KOPT-K1 (cell line): ENCODE data around the gene LHX5.

ENCODE experiments used
- H3K27ac ChIP-seq: fragments of 200-600 bp; sonication (generic); 2 replicates; pipeline ENCODE4 v1.5.1; 2016; ENCODE audit warnings: antibody characterized with exemption, mild to moderate bottlenecking, low read depth, low read length; ENCODE audit not compliant: poor library complexity, severe bottlenecking
- H3K36me3 ChIP-seq: fragments of 200-600 bp; sonication (generic); 2 replicates; pipeline ENCODE4 v1.5.1; 2017; ENCODE audit warnings: antibody characterized with exemption, mild to moderate bottlenecking, low read length, moderate library complexity; ENCODE audit not compliant: insufficient read depth
- H3K9me3 ChIP-seq: fragments of 200-600 bp; sonication (generic); 2 replicates; pipeline ENCODE4 v1.5.1; 2017; ENCODE audit warnings: antibody characterized with exemption, low read length, mild to moderate bottlenecking; ENCODE audit not compliant: insufficient read depth, poor library complexity, severe bottlenecking

The LHX5 gene

DNA sequence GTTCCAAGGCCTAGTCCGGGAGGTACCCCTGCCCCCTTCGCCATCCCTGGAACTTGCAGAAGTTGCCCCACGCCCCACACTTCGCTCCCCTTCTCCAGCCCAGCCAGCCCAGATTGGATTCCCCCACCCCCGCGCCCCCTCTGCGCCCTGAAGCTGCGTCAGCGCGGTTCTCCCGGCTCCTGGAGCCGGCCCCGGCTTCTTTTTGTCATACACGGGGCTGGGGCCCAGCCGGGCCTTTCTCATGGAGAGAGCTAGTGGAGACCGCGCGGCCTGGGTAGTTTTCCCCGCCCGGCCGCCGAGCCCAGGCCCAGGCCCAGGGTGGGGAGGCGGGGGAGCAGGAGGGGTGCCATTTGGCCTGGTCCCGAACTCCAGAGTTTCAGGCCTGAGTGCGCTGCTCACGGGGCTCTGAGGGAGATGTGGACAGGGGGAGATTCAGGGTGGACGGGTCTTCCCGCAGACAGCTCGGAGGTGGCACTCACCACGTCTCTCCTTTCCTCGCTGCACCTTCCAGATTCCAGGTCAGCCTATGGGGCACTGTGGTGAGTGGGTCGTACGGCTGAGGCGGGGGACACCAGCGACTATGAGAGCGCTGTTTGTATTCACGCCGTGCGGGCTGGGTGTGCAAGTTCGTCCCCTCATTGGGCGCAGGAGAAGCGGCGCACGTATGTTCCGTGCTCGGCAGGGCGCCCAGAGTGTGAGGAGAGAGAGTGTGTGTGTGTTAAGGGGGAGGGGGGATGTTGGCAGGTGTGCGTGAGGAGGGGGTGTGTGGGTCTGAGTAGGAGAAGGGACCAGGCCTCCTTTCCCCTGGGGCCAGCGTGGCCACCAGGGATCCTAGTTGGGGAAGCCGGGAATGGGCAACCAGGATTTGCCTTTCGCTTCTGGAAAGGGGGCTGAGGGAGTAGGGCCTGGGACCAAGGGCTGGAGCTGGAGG is 785 bp upstream of the LHX5 start:
- Histone ChIP-seq H3K9me3 (peaks cover 9% of the 10 kb centered on the region), H3K27ac (no peak overlapping the region), H3K36me3 (no peaks in the 10 kb centered on the region)

DNA sequence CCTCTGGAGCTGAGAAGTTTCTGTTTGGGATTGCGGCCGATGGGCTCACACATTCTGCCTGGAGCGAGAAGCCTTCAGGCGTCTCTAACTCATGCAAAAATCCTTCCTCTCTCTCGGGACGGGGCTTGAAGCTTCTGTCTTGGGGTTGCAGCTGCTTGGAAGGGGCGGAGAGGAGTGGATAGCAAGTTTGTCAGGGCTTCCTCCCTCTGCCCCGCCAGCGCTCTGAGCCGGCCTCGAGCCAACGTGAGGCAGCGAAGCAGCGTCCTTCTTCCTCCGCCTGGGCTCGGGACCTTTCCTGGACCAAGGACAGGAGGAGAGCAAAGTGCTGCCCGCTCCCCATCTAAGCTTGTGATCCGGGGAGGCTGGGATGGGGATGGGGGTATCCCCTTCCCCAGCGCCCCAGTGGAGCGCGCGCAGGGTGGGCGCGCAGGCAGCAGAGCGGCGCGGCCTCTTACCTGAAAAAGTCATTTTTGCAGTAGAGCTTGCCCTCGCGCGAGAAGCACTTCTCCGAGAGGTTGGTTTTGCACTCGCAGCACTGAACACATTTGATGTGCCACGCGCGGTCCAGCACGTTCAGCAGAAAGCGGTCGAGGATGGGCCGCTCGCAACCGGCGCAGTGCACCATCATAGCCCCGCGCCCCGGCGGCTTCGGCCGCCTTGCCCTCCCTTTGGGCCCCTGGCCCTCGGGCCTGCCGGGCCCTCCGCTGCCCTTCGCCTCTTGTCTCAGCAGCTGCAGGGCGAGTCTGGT is 626 bp downstream of the LHX5 start:
- peaks cover 19% of the 10 kb centered on the region for H3K9me3 ChIP-seq
- no peaks in the 10 kb centered on the region for H3K36me3 ChIP-seq
- H3K27ac ChIP-seq, result no peak overlapping the region

DNA sequence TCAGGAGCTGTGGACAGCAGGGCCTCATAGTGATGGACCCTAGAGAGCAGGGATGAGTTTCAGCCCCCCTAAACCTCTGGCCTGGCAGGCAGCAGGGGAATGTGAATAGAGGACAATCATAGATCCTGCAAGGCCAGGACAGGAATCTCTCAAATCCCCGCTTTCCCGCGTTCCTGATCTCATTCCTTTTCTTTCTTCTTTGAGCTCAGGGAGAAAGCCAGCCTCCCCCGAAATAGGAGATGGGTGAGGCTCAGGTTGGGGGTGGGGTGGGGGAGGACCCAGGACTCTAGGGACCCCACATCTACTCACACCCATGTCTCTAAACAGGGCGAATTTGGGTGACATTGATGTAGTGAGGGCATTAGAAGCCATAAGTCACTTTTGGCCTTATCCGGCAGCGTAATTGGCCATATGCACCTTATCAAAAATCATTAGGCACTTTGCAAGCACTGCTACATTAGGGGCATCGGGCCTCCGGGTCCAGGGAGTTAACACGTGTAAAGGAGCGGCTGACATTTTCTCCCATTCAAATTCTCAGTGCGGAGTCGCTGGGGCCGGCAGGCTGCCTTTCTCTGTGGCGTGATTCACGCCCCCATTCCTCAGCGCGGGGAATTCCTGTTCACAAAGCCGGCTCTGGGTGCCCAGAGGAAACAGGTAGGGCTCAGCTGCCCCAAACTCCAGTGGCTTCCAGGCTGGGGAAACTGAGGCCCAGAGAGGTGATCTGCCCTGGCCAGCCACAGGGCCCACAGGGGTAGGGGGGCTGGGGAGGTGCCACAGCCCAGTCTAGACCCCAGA is 1.5 kb downstream of the LHX5 start:
- Histone ChIP-seq H3K27ac (no peak overlapping the region), H3K9me3 (peaks cover 19% of the 10 kb centered on the region)

DNA sequence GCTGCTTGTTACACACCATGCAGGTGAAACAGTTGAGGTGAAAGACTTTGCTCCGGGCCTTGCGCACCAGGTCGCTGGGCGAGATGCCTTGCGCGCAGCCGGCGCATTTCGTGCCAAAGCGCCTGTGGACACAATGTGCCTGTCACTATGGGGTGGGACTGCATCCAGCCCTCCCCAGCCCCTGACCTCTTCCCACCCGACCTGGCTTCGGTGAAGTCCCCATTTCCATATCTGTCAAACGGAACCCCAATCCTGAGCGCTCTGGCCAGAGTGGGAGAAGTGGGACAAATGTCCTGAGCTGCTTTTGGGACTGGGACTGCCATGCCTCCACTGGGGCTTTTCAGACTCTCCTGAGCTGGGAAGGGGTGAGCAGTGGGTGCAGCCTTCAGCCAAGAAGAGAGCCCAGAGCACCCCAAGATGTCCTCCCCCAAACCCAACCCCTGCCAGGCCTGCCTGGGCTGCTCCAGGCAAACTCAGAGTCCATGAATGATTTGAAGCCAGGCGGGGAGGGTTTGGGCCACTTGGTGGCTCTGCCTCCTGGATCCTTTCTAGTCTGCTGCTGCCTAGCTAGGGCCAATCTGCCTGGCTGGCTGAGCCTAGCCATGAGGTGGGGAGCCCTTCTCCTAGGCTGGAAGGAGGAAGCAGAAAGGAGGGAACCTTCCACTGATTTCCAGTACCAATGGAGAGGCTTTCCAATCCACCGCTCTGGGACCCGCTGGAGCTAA is 2.3 kb downstream of the LHX5 start:
- Histone ChIP-seq H3K9me3 (peaks cover 19% of the 10 kb centered on the region), H3K36me3 (no peaks in the 10 kb centered on the region), H3K27ac (no peak overlapping the region)

More for the DNA sequence above, 1.5 kb downstream of the LHX5 start:
- H3K36me3 ChIP-seq, result no peaks in the 10 kb centered on the region

DNA sequence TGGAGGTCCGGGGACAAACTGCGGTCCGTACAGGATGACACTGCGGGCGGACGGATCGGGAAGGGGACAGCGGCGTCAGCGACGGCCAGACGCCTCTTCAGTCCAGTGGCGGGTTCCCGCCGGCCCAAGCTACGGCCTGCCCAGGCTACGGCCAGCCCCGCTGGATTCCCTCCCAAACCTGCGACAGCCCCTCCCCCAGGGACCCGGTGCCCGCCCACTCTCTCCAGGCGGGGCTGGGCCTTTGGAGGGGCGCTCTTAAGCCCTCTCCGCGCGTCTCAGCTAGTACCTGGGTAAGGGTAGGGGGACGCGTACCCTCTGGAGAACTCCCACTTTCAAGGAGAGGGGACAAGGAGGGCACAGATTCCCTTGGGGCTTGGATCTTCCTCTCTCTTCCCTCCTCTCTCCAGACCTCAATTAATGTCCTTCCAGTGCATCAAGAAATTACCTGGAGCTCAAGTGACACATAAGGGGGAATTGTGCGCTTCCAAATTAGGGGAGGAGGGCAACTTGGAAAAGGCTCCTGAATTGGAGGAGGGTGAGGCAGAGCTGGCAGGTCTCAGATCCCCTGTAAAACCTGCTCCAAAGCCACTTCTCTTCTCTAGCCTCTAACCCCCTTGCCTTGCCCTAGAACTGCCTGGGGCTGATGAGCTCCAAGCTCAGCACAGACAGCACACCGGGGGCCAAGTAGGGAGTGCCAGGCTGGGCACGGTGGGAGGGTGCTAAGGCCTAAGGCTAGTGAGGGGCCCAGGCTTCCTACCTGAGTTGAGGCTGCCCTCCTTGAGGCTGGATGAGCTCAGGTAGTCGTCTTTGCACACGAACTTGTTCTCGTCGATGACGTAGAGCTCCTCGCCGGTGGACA is 3.1 kb downstream of the LHX5 start:
- Histone ChIP-seq H3K36me3 (no peaks in the 10 kb centered on the region), H3K27ac (no peak overlapping the region), H3K9me3 (peaks cover 19% of the 10 kb centered on the region)

DNA sequence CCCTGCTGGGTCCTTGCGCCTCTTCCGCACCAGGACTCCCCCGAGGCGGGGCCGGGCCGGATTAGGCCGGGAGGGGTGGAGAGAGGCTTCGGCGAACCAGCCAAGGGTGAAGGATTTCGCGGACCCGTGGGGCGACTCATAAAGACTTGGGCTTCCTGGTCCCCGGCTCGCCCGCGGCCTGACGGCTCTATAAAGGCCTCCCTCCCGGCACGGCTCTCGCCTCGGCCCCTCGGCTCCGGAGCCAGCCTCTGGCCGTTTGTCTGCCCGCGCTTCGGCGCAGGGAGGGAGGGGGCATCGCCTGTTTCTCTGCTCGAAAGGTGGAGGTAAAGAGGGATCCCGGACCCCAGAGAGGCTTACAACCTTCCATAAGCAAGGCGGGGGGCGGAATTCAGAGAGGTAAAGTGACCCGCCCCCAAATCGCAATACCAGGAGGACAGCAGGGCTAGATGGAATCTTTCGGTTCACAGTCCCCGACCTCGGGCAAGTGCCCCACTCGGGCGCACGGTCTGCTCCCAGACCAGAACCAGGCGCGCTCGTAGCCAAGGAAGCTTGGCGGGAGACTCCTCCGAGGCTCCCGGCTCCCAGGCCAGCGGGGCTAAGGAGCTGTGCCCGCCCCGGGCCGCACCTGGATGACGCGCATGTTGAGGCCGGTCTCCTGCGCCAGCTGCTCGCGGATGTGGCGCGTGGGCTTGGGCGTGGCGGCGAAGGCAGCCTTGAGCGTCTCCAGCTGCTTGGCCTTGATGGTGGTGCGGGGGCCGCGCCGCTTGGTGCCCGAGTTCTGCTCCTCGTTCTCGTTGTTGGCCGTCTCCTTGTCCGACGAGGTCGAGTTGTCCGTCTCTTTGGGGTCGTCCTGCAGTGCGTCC is 3.9 kb downstream of the LHX5 start:
- Histone ChIP-seq H3K9me3 (peaks cover 19% of the 10 kb centered on the region), H3K27ac (no peak overlapping the region), H3K36me3 (no peaks in the 10 kb centered on the region)

DNA sequence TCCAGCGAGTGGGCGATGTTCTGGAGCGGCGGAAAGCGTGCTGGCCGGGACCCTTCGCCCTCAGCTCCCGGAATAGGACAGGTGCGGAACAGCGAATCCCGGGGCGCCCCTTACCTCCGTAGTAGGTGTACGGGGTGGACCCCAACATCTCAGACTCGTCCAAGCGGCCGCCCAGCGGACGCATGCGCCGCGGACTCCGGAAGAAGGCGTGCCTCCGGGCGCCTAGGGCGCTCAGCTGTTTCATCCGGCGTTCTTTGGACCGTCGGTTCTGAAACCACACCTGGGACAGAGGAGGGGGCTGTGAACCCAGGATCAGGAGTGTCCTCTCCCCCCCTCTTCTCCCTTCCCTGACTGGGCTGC is 4.5 kb downstream of the LHX5 start:
- H3K9me3 ChIP-seq, result peaks cover 19% of the 10 kb centered on the region
- H3K36me3 ChIP-seq, result no peaks in the 10 kb centered on the region
- no peak overlapping the region for H3K27ac ChIP-seq

DNA sequence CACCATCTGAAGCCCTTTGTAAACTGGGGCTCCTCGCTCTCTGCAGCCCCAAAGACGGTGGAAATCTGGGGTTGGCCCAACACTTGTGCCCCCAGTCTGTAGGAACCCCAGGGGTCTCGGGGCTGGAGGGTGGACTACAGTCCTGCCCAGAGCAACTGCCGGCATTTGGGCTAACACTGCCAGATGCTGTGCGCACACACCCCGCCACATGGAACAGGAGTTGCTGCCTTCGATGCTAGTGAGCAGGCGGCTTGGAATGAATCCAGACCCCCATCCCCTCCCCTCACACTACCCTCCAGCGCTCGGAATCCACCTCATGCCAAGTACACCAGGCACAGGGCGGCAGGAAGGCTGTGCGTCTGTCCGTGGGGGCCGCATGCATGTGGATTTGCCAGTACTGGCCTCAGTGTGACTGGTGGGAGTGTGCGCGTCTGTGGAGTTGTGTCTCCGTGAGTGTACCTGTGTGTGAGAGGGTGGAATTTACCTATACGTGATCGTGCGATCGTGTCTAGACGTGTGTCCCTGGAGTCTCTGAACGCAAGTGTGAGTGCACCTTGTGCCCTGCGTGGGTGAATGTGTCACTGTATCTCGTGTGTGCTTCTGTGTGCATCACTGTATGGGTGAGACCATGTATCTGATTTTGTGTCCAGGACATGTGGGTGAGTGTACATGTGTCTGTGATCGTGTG is 5.1 kb downstream of the LHX5 start:
- Histone ChIP-seq H3K9me3 (peaks cover 19% of the 10 kb centered on the region), H3K36me3 (no peaks in the 10 kb centered on the region), H3K27ac (no peak overlapping the region)

DNA sequence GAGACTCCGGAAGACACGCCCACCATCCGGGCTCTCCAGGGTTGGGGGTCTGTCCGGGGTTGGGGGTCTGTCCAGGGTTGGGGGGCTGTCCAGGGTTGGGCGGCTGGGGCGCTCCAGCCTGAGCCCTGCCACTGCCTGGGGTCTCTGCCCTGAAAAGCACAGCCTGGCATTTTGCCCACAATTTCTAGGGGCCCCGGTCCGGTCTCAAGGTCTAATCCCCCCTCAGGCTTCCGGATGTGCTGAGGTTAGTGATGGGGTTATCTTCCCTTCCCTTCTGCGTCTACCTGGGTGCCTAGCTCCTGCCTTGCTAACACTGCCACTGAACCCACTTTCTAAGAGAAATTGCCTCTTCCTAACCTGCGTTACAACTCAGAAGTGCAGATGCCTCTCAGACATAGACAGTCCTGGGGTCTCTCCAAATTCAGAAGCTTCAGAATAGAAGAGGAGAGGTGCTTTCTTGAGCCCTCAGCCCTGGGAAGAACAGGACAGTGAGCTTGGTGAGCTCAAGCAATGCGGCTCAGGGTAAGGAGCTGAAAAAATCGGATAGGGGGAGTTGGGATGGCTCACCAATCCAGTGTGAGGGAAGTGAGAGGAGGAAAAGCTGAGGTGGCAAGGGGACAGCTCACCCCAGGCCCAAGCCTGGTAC is 5.7 kb downstream of the LHX5 start:
- Histone ChIP-seq H3K9me3 (peaks cover 19% of the 10 kb centered on the region), H3K36me3 (no peaks in the 10 kb centered on the region), H3K27ac (no peak overlapping the region)

DNA sequence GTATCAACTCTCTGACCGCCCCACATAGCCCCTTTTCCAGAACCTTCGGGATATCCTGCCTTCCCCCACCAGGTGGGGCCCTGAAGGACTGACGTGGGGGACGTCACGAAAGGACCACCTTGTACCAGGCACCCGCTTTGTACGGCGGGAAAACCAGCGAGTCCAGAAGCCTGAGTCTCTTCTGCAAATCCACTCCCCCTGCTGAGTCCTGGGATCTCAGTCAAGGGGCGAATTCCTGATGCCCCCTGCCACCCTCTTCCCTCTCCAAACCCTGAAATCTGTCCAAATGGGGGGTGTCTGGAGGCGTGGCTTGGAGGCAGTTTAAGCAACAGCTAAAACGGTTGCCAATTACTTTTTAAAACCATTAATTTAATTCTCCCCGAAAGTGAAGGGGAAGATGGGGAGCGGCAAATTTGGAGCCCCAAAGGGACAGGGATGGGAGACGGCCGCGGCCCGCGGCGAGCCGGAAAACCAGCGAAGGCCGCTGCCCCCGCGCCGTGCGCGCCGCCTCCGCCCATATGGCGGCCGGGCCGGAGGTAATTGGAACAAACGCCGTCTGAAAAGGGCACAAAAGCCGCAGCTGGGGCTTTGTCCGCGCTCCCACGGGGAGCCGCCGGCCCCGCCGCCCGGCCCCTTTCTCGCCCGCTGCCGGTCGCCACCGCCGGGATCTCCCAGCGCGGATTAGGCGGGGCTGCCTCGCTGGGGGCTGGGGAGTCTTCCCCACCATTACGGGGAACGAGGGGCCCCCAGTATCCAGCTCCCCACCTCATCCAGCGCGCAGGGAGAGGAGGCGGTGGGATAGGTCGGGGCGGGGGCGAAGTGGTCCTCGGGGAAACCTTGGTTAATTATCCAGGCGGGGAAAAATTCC is 6.6 kb downstream of the LHX5 start:
- Histone ChIP-seq H3K9me3 (peaks cover 19% of the 10 kb centered on the region), H3K27ac (no peak overlapping the region), H3K36me3 (no peaks in the 10 kb centered on the region)

DNA sequence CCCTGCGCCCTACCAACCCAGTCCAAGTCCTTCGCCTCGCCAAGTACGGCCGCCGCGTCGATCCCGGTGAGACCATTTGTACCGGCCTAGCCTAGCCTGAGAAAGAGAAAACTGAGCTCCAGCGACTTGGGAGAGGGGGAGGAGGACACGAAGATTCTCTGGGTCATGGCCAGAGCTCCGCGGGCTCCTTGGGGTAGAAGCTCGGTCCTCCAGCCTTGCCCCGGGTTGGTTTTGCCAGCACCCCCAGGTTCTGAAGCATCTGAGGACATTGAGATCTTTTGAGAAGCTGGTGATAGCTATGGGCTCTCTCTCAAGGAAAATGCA is 7.3 kb downstream of the LHX5 start:
- Histone ChIP-seq H3K27ac (no peak overlapping the region), H3K36me3 (no peaks in the 10 kb centered on the region), H3K9me3 (peaks cover 19% of the 10 kb centered on the region)
